ENCODE results near the gene THSD7B.

DNA sequence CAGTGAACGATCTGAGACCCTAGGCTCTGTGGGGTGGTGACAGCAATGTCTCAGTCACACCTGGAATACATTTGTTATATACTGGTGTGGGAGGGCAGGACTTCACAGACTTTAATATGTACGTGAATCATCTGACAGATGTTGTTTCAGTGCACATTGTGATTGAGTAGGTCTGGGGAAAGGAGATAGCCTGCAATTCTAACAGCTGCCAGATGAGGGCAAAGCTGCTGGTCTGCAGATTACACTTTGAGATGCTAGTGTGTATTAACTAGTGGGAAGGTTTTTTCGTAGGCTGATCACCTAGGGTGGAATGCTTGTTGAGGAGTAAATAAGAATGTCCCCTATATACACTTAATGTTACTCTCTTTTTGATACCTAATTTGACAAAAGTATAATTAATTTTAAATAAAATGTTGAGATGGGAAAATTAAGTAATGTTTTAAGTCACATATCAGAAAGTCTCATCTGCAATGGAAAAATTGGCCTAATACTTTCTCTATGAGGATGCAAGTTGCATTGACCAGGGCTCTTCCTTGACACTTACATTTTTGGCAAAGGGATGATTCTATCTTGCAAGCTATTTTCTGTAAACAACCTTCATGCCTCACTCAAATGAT lies 702.0 kb downstream of the THSD7B start:
- TF ChIP-seq HDAC2 (IDR thresholded peaks at IDR 0.05) = no peak
- TF ChIP-seq SMC3 (conservative IDR thresholded peaks at IDR 0.05; ENCODE audit: insufficient read depth, low read depth, low read length) = no peak
- TF ChIP-seq POLR2A (conservative IDR thresholded peaks at IDR 0.05) = no peak
- TF ChIP-seq TGIF2 (CRISPR knock-in tag; IDR thresholded peaks at IDR 0.05) = no peak

Data from K562 (cell line).